HCT116 (cell line): ENCODE data around the gene POPDC2.

ENCODE experiments used
- ATF3 ChIP-seq: IDR thresholded peaks from 2 replicates; pipeline ENCODE4 v1.6.1; 2012
- CTCF ChIP-seq, 3 experiments: fragments of 200-600 bp in 1 of 3; sonication (generic) in 1 of 3; IDR thresholded peaks in 2 of 3; conservative IDR thresholded peaks in 1 of 3; 2 replicates each; pipeline ENCODE4 v1.5.1; 2012 to 2017; ENCODE audit warnings: low read depth in 2 of 3, low read length in 2 of 3, antibody characterized with exemption in 1 of 3, borderline replicate concordance in 1 of 3, control low read depth in 1 of 3, mild to moderate bottlenecking in 1 of 3, mixed read lengths in 1 of 3, mixed run types in 1 of 3, moderate library complexity in 1 of 3; ENCODE audit not compliant: insufficient read depth in 1 of 3
- ELF1 ChIP-seq: IDR thresholded peaks from 2 replicates; pipeline ENCODE4 v1.6.1; 2012; ENCODE audit warnings: low read depth, borderline replicate concordance
- EZH2 ChIP-seq: fragments of 200-600 bp; sonication (generic); IDR thresholded peaks from 2 replicates; pipeline ENCODE4 v1.6.1; 2017; ENCODE audit warnings: antibody characterized with exemption, mixed run types
- EZH2phosphoT487 ChIP-seq: fragments of 200-600 bp; IDR thresholded peaks from 2 replicates; pipeline ENCODE4 v1.6.1; 2018; ENCODE audit warnings: antibody characterized with exemption, borderline replicate concordance
- MAX ChIP-seq: IDR thresholded peaks from 2 replicates; pipeline ENCODE4 v1.6.1; 2012
- POLR2A ChIP-seq: IDR thresholded peaks from 2 replicates; pipeline ENCODE4 v1.7.0; 2011; ENCODE audit warnings: borderline replicate concordance; ENCODE audit not compliant: insufficient read depth, insufficient read length; ENCODE audit errors: extremely low read depth
- POLR2AphosphoS5 ChIP-seq: IDR thresholded peaks from 2 replicates; pipeline ENCODE4 v1.6.1; 2011; ENCODE audit warnings: mild to moderate bottlenecking, low read depth, low read length, moderate library complexity
- RAD21 ChIP-seq: IDR thresholded peaks from 2 replicates; pipeline ENCODE4 v1.6.1; 2012; ENCODE audit warnings: low read depth, mild to moderate bottlenecking
- SP1 ChIP-seq: IDR thresholded peaks from 2 replicates; pipeline ENCODE4 v1.6.1; 2012; ENCODE audit warnings: low read depth
- YY1 ChIP-seq: IDR thresholded peaks from 2 replicates; pipeline ENCODE4 v1.6.1; 2011; ENCODE audit warnings: low read length, low read depth, moderate library complexity, mild to moderate bottlenecking; ENCODE audit not compliant: insufficient replicate concordance; ENCODE audit errors: extremely low read depth
- ZBTB33 ChIP-seq: IDR thresholded peaks from 2 replicates; pipeline ENCODE4 v1.6.1; 2011; ENCODE audit warnings: mild to moderate bottlenecking, low read length, moderate library complexity; ENCODE audit not compliant: insufficient replicate concordance; ENCODE audit errors: extremely low read depth

- TF ChIP-seq ZBTB33 (no peak), MAX (no peak), EZH2 (no peak), ATF3 (no peak), CTCF (IDR thresholded peaks at IDR 0.05 in 2 of 3, conservative IDR thresholded peaks at IDR 0.05 in 1 of 3; ENCODE audit: borderline replicate concordance in 1 of 3, insufficient read depth in 1 of 3, low read depth in 2 of 3, low read length in 2 of 3) (no peak), POLR2AphosphoS5 (no peak), EZH2phosphoT487 (no peak), YY1 (no peak), SP1 (no peak), POLR2A (no peak), ELF1 (no peak), RAD21 (no peak)
These were observed 59.2 kb downstream of the POPDC2 start for GRCh38 chr3:119601154-119601553.
